Mesendoderm (in vitro differentiated cells): ENCODE measurements around the gene NUDT1.

Experiments
- DNase-seq: peaks from one replicate; pipeline ENCODE4 v3.0.0; 2013
- H2AK5ac ChIP-seq: 2 replicates; pipeline ENCODE4 v1.6.1; 2013; ENCODE audit warnings: low read length, inconsistent platforms
- H2BK120ac ChIP-seq: 2 replicates; pipeline ENCODE4 v1.6.1; 2013; ENCODE audit warnings: low read depth, mild to moderate bottlenecking, low read length, moderate library complexity, mixed read lengths
- H2BK15ac ChIP-seq: replicated peaks from 2 replicates; pipeline ENCODE4 v1.6.1; 2013; ENCODE audit warnings: low read depth, mild to moderate bottlenecking, moderate library complexity
- H2BK5ac ChIP-seq: 2 replicates; pipeline ENCODE4 v1.6.1; 2013; ENCODE audit warnings: low read length, inconsistent platforms
- H3K18ac ChIP-seq: 2 replicates; pipeline ENCODE4 v1.6.1; 2013; ENCODE audit warnings: mild to moderate bottlenecking, low read length, mixed read lengths
- H3K23ac ChIP-seq: one replicate; pipeline ENCODE4 v1.6.1; 2013; ENCODE audit warnings: low read length
- H3K27ac ChIP-seq: 2 replicates; pipeline ENCODE4 v1.5.1; 2013; ENCODE audit warnings: low read depth, mild to moderate bottlenecking, inconsistent platforms, low read length, moderate library complexity
- H3K27me3 ChIP-seq: 2 replicates; pipeline ENCODE4 v1.6.1; 2013; ENCODE audit warnings: low read length, control low read depth, mild to moderate bottlenecking, inconsistent platforms; ENCODE audit not compliant: insufficient read depth, poor library complexity
- H3K36me3 ChIP-seq: 2 replicates; pipeline ENCODE4 v1.6.1; 2013; ENCODE audit warnings: low read length, inconsistent platforms; ENCODE audit not compliant: control insufficient read depth, insufficient read depth
- H3K4ac ChIP-seq: one replicate; pipeline ENCODE4 v1.6.1; 2013; ENCODE audit warnings: low read depth, mild to moderate bottlenecking, low read length, moderate library complexity
- H3K4me1 ChIP-seq: 2 replicates; pipeline ENCODE4 v1.6.1; 2013; ENCODE audit warnings: low read depth, low read length, inconsistent platforms; ENCODE audit not compliant: control insufficient read depth
- H3K4me2 ChIP-seq: 2 replicates; pipeline ENCODE4 v1.6.1; 2013; ENCODE audit warnings: low read length
- H3K4me3 ChIP-seq: 2 replicates; pipeline ENCODE4 v1.5.1; 2013; ENCODE audit warnings: mild to moderate bottlenecking, low read length
- H3K56ac ChIP-seq: one replicate; pipeline ENCODE4 v1.6.1; 2013; ENCODE audit warnings: low read length
- H3K79me1 ChIP-seq: 2 replicates; pipeline ENCODE4 v1.6.1; 2013; ENCODE audit warnings: low read length, inconsistent platforms
- H3K79me2 ChIP-seq: 2 replicates; pipeline ENCODE4 v1.6.1; 2013; ENCODE audit warnings: mild to moderate bottlenecking, low read length; ENCODE audit not compliant: control insufficient read depth, insufficient read depth
- H3K9ac ChIP-seq: 2 replicates; pipeline ENCODE4 v1.6.1; 2013; ENCODE audit warnings: low read length, inconsistent platforms
- H4K5ac ChIP-seq: one replicate; pipeline ENCODE4 v1.6.1; 2013; ENCODE audit warnings: low read length
- H4K8ac ChIP-seq: one replicate; pipeline ENCODE4 v1.6.1; 2013; ENCODE audit warnings: low read depth, mild to moderate bottlenecking, control low read depth, low read length, moderate library complexity
- WGBS: extraction: QIAGEN DNeasy Blood & Tissue Kit; methylation state at CpG from one replicate; pipeline ENCODE4 v1.1.7; 2013; ENCODE audit warnings: low lambda C conversion rate, missing lambda C conversion rate; ENCODE audit not compliant: insufficient coverage; ENCODE audit errors: extremely low coverage; 5-methylcytosine and 5-hydroxymethylcytosine counted together

NUDT1 gene

DNA sequence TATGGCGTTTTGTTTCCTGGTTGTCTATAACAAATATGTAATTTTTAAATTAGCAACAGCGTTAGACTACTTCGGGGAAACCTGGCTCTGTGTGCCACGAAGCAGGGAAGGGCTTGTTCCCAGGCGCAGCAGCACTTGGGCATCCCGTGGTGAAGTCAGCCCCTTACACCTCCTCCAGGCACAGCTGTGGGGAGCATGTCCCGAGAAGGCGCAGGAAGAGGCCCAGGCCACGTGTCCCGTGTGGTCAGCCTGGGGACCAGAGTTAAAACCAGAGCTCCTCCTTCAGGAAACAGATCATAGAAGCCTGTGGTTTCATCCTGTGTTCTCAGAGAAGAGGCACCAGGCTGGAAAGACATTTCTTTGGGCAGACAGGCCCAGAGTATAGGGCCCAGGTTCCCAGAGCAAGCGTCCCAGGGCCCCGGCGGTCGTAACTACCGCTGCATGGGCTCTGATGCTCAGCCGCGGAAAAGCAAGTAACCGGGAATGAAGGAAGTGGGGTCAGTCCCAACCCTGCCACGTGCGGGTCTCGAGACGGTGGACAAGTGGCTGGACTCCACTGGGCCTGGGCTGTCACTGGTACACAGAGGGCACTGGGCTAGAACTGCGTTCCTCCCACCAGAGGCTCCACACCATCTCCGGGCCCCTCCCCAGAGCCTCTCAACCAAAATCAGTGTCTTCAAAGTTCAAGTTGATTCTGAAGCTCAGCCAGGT, 7.1 kb downstream of the NUDT1 start:
- Histone ChIP-seq H4K8ac (no peak overlapping the region), H2BK15ac (no peak overlapping the region), H3K23ac (no peak overlapping the region), H4K5ac (no peak overlapping the region), H3K18ac (no peak overlapping the region), H3K4me1 (no peaks in the 10 kb centered on the region), H3K79me1 (no peaks in the 10 kb centered on the region), H3K79me2 (no peaks in the 10 kb centered on the region), H2BK120ac (no peak overlapping the region), H3K27ac (no peak overlapping the region), H3K4me3 (no peak overlapping the region), H2AK5ac (no peak overlapping the region), H3K36me3 (no peaks in the 10 kb centered on the region), H3K4ac (no peak overlapping the region), H3K4me2 (no peak overlapping the region), H3K56ac (peak overlapping the region; percentile 15), H3K27me3 (no peaks in the 10 kb centered on the region), H2BK5ac (no peak overlapping the region), H3K9ac (no peak overlapping the region)
- WGBS: no CpG with 5 or more reads among the region's 24 CpGs
- peak; percentile 21 for DNase-seq

DNA sequence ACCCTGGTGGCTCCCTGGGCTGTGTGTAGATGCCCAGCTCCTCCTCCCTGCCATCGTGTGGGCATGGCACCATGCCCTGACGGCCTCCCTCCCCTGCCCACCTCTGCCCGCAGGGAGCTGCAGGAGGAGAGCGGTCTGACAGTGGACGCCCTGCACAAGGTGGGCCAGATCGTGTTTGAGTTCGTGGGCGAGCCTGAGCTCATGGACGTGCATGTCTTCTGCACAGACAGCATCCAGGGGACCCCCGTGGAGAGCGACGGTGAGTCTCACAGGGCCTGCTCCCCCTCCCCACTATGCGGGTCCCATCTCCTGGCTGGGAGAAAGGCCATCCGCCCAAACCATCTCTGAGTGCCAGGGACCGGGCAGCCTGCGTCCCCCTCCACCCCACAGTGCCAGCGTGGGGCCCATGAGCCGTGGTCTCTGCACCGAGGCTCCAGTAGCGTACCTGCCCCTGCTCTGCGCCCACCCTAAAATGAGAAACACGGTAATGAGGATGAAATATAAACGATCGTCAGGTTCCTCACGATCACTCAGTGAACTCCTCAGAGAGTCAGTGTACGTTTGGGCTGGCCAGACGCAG, 7.8 kb downstream of the NUDT1 start:
- DNase-seq: no peak
- H2BK120ac ChIP-seq: no peak overlapping the region
- no peaks in the 10 kb centered on the region for H3K79me1 ChIP-seq
- H3K18ac ChIP-seq: no peak overlapping the region
- no peak overlapping the region for H3K23ac ChIP-seq
- no peak overlapping the region for H4K5ac ChIP-seq
- H3K36me3 ChIP-seq: no peaks in the 10 kb centered on the region
- no peak overlapping the region for H3K56ac ChIP-seq
- no peak overlapping the region for H3K27ac ChIP-seq
- no CpG with 5 or more reads among the region's 27 CpGs for WGBS
- no peak overlapping the region for H2BK5ac ChIP-seq
- H3K9ac ChIP-seq: no peak overlapping the region
- no peak overlapping the region for H2BK15ac ChIP-seq
- no peak overlapping the region for H2AK5ac ChIP-seq
- H3K4me1 ChIP-seq: no peaks in the 10 kb centered on the region
- no peak overlapping the region for H3K4ac ChIP-seq
- H3K4me3 ChIP-seq: no peak overlapping the region
- H3K27me3 ChIP-seq: no peaks in the 10 kb centered on the region
- H3K4me2 ChIP-seq: no peak overlapping the region
- H4K8ac ChIP-seq: no peak overlapping the region
- no peaks in the 10 kb centered on the region for H3K79me2 ChIP-seq

DNA sequence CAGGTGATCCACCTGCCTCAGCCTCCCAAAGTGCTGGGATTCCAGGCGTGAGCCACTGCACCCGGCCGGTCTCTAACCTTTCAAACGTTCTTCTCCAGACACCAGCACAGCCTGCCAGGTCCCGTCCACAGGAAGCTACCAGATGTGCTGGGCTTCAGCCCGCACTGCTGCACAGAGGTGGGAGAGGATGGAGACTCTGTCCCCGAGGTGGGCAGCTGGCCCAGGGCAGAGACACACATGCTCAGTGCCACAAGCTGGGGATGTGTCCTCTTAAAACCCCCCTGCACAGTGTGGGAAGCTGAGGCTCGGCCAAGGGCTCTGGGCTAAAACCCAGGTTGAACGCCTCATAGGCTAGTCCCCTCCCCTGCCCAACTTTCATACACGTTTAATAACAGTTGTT, 9.4 kb downstream of the NUDT1 start:
- no peak overlapping the region for H2BK5ac ChIP-seq
- H2BK15ac ChIP-seq: no peak overlapping the region
- no peak overlapping the region for H3K9ac ChIP-seq
- no peak overlapping the region for H3K18ac ChIP-seq
- no peak overlapping the region for H3K23ac ChIP-seq
- H3K27ac ChIP-seq: no peak overlapping the region
- DNase-seq: no peak
- no peak overlapping the region for H4K8ac ChIP-seq
- H3K56ac ChIP-seq: no peak overlapping the region
- H3K79me2 ChIP-seq: no peaks in the 10 kb centered on the region
- no peak overlapping the region for H4K5ac ChIP-seq
- no peak overlapping the region for H2AK5ac ChIP-seq
- no peaks in the 10 kb centered on the region for H3K4me1 ChIP-seq
- no peaks in the 10 kb centered on the region for H3K36me3 ChIP-seq
- no peak overlapping the region for H2BK120ac ChIP-seq
- no peak overlapping the region for H3K4me3 ChIP-seq
- no peaks in the 10 kb centered on the region for H3K79me1 ChIP-seq
- no peaks in the 10 kb centered on the region for H3K27me3 ChIP-seq
- H3K4ac ChIP-seq: no peak overlapping the region
- no CpG with 5 or more reads among the region's 10 CpGs for WGBS
- H3K4me2 ChIP-seq: no peak overlapping the region

DNA sequence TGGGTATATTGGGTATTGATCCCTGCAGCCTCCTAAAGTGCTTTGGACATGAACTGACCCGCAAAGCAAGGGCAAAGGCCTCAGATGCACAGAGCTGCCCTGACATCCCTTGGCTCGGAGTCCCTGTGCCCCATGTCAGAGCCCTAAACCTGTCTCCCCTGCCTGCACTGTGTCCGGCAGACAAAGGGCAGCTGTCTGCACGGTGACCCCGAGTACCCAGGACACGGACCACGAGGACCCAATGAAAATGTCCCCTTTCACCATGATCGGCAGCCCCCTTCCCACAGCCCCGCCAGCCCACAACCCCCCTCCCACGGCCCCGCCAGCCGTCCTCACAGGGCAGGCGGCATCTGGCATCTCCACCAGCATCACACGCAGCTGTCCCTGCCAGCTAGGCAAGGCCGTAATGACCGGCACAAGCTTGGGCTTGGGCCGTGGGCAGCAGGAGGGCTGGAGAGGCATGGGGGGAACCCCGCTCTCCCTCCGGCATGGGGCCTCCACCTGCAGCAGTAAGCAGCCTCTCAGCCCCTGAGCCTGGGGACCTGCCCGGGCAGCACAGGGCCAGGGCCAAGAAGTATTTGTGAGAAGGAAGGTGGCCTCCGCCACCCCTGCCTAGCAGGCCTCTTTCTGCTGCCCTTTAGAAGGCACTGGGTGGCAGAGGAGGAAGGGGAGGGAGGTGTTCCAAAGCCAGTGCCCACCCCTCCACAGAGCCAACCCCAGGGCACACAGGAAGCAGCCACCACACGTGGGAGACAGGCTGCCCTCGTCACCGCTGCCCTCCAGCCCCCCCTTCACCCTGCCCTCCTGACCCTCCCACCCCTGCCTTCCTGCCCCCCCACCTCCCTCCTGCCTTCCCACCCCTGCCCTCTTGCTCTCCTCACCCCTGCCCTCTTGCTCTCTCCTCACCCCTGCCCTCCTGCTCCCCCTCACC, 10.1 kb downstream of the NUDT1 start:
- Histone ChIP-seq H3K18ac (no peak overlapping the region), H3K23ac (no peak overlapping the region), H2BK5ac (no peak overlapping the region), H2AK5ac (no peak overlapping the region), H3K36me3 (no peaks in the 10 kb centered on the region), H2BK120ac (no peak overlapping the region), H3K4me1 (no peaks in the 10 kb centered on the region), H3K56ac (no peak overlapping the region), H3K9ac (no peak overlapping the region), H4K5ac (no peak overlapping the region), H3K27me3 (no peaks in the 10 kb centered on the region), H3K4me2 (no peak overlapping the region), H3K4ac (no peak overlapping the region), H4K8ac (no peak overlapping the region), H2BK15ac (no peak overlapping the region), H3K79me1 (no peaks in the 10 kb centered on the region), H3K27ac (no peak overlapping the region), H3K79me2 (no peaks in the 10 kb centered on the region), H3K4me3 (no peak overlapping the region)
- WGBS: no CpG with 5 or more reads among the region's 24 CpGs
- DNase-seq: no peak

DNA sequence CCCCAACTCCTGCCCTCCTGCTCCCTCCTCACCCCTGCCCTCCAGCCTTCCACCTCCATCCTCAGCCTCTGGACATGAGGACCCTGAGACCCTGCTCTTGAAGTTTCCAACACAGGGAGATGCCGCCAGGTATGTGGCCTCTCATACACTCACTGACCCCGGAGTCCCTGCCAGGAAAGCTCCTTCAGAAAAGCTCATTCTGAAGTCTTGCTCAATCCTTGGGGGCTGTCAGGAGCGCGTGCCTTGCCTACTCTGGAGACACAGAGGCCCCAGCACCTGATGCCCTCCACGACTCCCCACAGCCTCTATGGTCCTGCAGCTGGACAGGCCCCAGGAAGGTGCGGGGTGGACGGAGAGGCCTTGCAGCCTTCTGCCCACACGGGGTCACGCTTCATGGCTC, 11.0 kb downstream of the NUDT1 start:
- no peak overlapping the region for H3K56ac ChIP-seq
- H3K4me1 ChIP-seq: no peaks in the 10 kb centered on the region
- WGBS: no CpG with 5 or more reads among the region's 9 CpGs

More for the DNA sequence above, 11.0 kb downstream of the NUDT1 start:
- no peak overlapping the region for H2AK5ac ChIP-seq
- no peaks in the 10 kb centered on the region for H3K27me3 ChIP-seq
- no peak overlapping the region for H4K5ac ChIP-seq
- H4K8ac ChIP-seq: no peak overlapping the region
- H2BK15ac ChIP-seq: no peak overlapping the region
- no peak overlapping the region for H3K18ac ChIP-seq
- no peak overlapping the region for H3K9ac ChIP-seq
- no peak overlapping the region for H3K27ac ChIP-seq
- H3K4ac ChIP-seq: no peak overlapping the region
- DNase-seq: no peak
- no peaks in the 10 kb centered on the region for H3K36me3 ChIP-seq
- H3K4me3 ChIP-seq: no peak overlapping the region
- H3K4me2 ChIP-seq: no peak overlapping the region
- H3K23ac ChIP-seq: no peak overlapping the region
- no peaks in the 10 kb centered on the region for H3K79me2 ChIP-seq
- H2BK5ac ChIP-seq: no peak overlapping the region
- no peaks in the 10 kb centered on the region for H3K79me1 ChIP-seq
- H2BK120ac ChIP-seq: no peak overlapping the region
